GM18498 (cell line): ENCODE results near the gene EIPR1.
"Not testable (repeated sequence)": the region's sequence is repeated elsewhere in the genome, so short reads cannot be mapped to it uniquely, and the experiment has no call there.

Experiments
- ATAC-seq: cut with Tn5 transposase; IDR thresholded peaks from one replicate; pipeline ENCODE4 v1.9.1; 2021; ENCODE audit warnings: mild to moderate bottlenecking, moderate library complexity; ENCODE audit not compliant: unreplicated experiment

The EIPR1 gene

GRCh38 chr2:3200420-3200939, 177.1 kb downstream of the EIPR1 start:
- no peak for ATAC-seq

GRCh38 chr2:3199627-3200345, 177.8 kb downstream of the EIPR1 start:
- ATAC-seq: no peak

GRCh38 chr2:3198671-3199192, 178.9 kb downstream of the EIPR1 start:
- not testable (repeated sequence) for ATAC-seq

- ATAC-seq: no peak
Observed at GRCh38 chr2:3198119-3198518, 179.5 kb downstream of the EIPR1 start.

- ATAC-seq: no peak
Observed at GRCh38 chr2:3197308-3197707, 180.3 kb downstream of the EIPR1 start.

- ATAC-seq: no peak
Observed at GRCh38 chr2:3196716-3197115, 180.9 kb downstream of the EIPR1 start.

GRCh38 chr2:3195641-3196476, 181.8 kb downstream of the EIPR1 start:
- ATAC-seq: no peak

- no peak for ATAC-seq
Observed at GRCh38 chr2:3194828-3195227, 182.8 kb downstream of the EIPR1 start.

- ATAC-seq: no peak
Observed at GRCh38 chr2:3193443-3194330, 183.9 kb downstream of the EIPR1 start.

- no peak for ATAC-seq
Observed at GRCh38 chr2:3192920-3193319, 184.7 kb downstream of the EIPR1 start.

GRCh38 chr2:3192281-3192818, 185.3 kb downstream of the EIPR1 start:
- ATAC-seq: no peak

GRCh38 chr2:3189961-3190360, 187.7 kb downstream of the EIPR1 start:
- ATAC-seq: no peak

GRCh38 chr2:3189076-3189591, 188.5 kb downstream of the EIPR1 start:
- ATAC-seq: no peak

- no peak for ATAC-seq
Observed at GRCh38 chr2:3188405-3188946, 189.1 kb downstream of the EIPR1 start.

- no peak for ATAC-seq
Observed at GRCh38 chr2:3187467-3187866, 190.2 kb downstream of the EIPR1 start.

GRCh38 chr2:3186766-3187165, 190.9 kb downstream of the EIPR1 start:
- ATAC-seq: no peak

GRCh38 chr2:3185910-3186309, 191.7 kb downstream of the EIPR1 start:
- ATAC-seq: no peak

GRCh38 chr2:3185256-3185655, 192.4 kb downstream of the EIPR1 start:
- ATAC-seq: no peak

GRCh38 chr2:3184167-3184566, 193.5 kb downstream of the EIPR1 start:
- no peak for ATAC-seq

GRCh38 chr2:3183766-3184165, 193.9 kb downstream of the EIPR1 start:
- no peak for ATAC-seq
